HepG2 (cell line): ENCODE measurements around the gene ZNF77. TPM values are rescaled to one million over a fixed set of nuclear protein-coding genes. Genes with fewer than 3 reads are reported as not detected.

Source experiments
- ATAC-seq: fragments of 200-7000 bp; cut with Tn5 transposase; 3 replicates; pipeline ENCODE4 v1.9.1; 2020; ENCODE audit warnings: mild to moderate bottlenecking, moderate library complexity
- BruUV-seq: library from RNA; stranded (reverse); fragments of 400-500 nt; replicated peaks from 2 replicates; lab custom pipeline; 2021; lab: Mats Ljungman, UMichigan
- CTCF ChIA-PET: fragments of 300-600 bp; formaldehyde crosslinking; extraction: SDS; loops from one replicate; lab custom pipeline; 2021; ENCODE audit warnings: low total read pairs, inconsistent platforms, low intra/inter-chr PET ratio; lab: Yijun Ruan, JAX
- POLR2A ChIA-PET: fragments of 350-600 bp; sonication (Branson Sonifier 250); formaldehyde crosslinking; loops from one replicate; lab custom pipeline; 2020; ENCODE audit warnings: antibody characterized with exemption, inconsistent platforms; lab: Yijun Ruan, JAX
- DNase-seq: peaks from one replicate; pipeline ENCODE4 v3.0.0-alpha.2; 2015; ENCODE audit warnings: low spot score
- FAIRE-seq: peaks from 3 replicates; lab custom pipeline; 2011; peaks lifted over from hg19 to GRCh38; lab: Jason Lieb, UNC
- H2AFZ ChIP-seq: one replicate; pipeline ENCODE4 v1.6.1; 2011; ENCODE audit warnings: low read length, inconsistent platforms
- H3K27ac ChIP-seq: fragments of 300-600 bp; 3 replicates; pipeline ENCODE4 v1.8.0; 2011; ENCODE audit warnings: mixed run types, mild to moderate bottlenecking, mixed read lengths, low read length, inconsistent platforms; ENCODE audit not compliant: insufficient read depth; ENCODE audit errors: extremely low read length
- H3K27me3 ChIP-seq, 2 experiments: fragments of 200-600 bp in 1 of 2; 2 replicates in 1 of 2; 3 replicates in 1 of 2; pipeline versions ENCODE4 v1.6.0 to v1.8.0; 2011; ENCODE audit warnings: low read length in 2 of 2, mild to moderate bottlenecking in 2 of 2, moderate library complexity in 2 of 2, inconsistent platforms in 1 of 2; ENCODE audit not compliant: insufficient read depth in 2 of 2, control insufficient read depth in 1 of 2
- H3K36me3 ChIP-seq, 2 experiments: fragments of 200-600 bp in 1 of 2; replicated peaks in 1 of 2; 2 replicates in 1 of 2; 3 replicates in 1 of 2; pipeline versions ENCODE4 v1.5.1 to v1.8.0; 2011; ENCODE audit warnings: low read length in 2 of 2, inconsistent platforms in 1 of 2; ENCODE audit not compliant: insufficient read depth in 2 of 2, control insufficient read depth in 1 of 2
- H3K4me1 ChIP-seq: 2 replicates; pipeline ENCODE4 v1.5.1; 2012; ENCODE audit warnings: low read length, inconsistent platforms; ENCODE audit not compliant: insufficient read depth
- H3K4me2 ChIP-seq: 2 replicates; pipeline ENCODE4 v1.6.0; 2011; ENCODE audit warnings: low read depth, low read length, inconsistent platforms
- H3K4me3 ChIP-seq, 3 experiments: fragments of 200-600 bp in 1 of 3; sonication (generic), shearing (Covaris generic) in 1 of 3; replicated peaks in 1 of 3; 2 replicates each; pipeline ENCODE4 v1.5.1; 2011 to 2016; ENCODE audit warnings: low read length in 3 of 3, inconsistent platforms in 2 of 3, low read depth in 2 of 3, mild to moderate bottlenecking in 2 of 3, control low read depth in 1 of 3, mixed read lengths in 1 of 3; ENCODE audit not compliant: insufficient read depth in 1 of 3
- H3K79me2 ChIP-seq: one replicate; pipeline ENCODE4 v1.6.1; 2011; ENCODE audit warnings: low read length, inconsistent platforms; ENCODE audit not compliant: insufficient read depth
- H3K9ac ChIP-seq: 2 replicates; pipeline ENCODE4 v1.6.0; 2011; ENCODE audit warnings: mild to moderate bottlenecking, low read depth, low read length, inconsistent platforms; ENCODE audit not compliant: insufficient read depth
- H3K9me3 ChIP-seq: 2 replicates; pipeline ENCODE4 v1.5.1; 2012; ENCODE audit warnings: mild to moderate bottlenecking, low read length
- H4K20me1 ChIP-seq: 2 replicates; pipeline ENCODE4 v1.6.0; 2011; ENCODE audit warnings: inconsistent platforms, mild to moderate bottlenecking, low read length, moderate library complexity; ENCODE audit not compliant: insufficient read depth
- DZIP1 ChIP-seq: sonication (generic); formaldehyde crosslinking; IDR thresholded peaks from 2 replicates; pipeline ENCODE4 v1.5.0; 2020; ENCODE audit warnings: mild to moderate bottlenecking, missing genetic modification reagents
- KAT2B ChIP-seq: fragments of 150-350 bp; IDR thresholded peaks from 2 replicates; pipeline ENCODE4 v1.6.1; 2014; ENCODE audit warnings: low read depth, low read length, borderline replicate concordance
- PPARG ChIP-seq: conservative IDR thresholded peaks from 2 replicates; pipeline ENCODE4 v1.6.1; 2016; ENCODE audit warnings: missing biosample characterization, missing genetic modification reagents
- RARG ChIP-seq: sonication (generic); formaldehyde crosslinking; IDR thresholded peaks from 2 replicates; pipeline ENCODE4 v1.4.0; 2020; ENCODE audit warnings: low read depth, mild to moderate bottlenecking, missing genetic modification reagents
- SALL2 ChIP-seq: sonication (generic); formaldehyde crosslinking; IDR thresholded peaks from 2 replicates; pipeline ENCODE4 v1.8.1; 2023; ENCODE audit warnings: mild to moderate bottlenecking, missing genetic modification reagents, inconsistent platforms
- TBX2 ChIP-seq: sonication (generic); formaldehyde crosslinking; IDR thresholded peaks from 2 replicates; pipeline ENCODE4 v1.5.0; 2020; ENCODE audit warnings: missing genetic modification reagents, mild to moderate bottlenecking, borderline replicate concordance
- ZBED4 ChIP-seq: sonication (generic); formaldehyde crosslinking; IDR thresholded peaks from 2 replicates; pipeline ENCODE4 v1.4.0; 2020; ENCODE audit warnings: missing genetic modification reagents, borderline replicate concordance
- ZNF879 ChIP-seq: sonication (generic); formaldehyde crosslinking; IDR thresholded peaks from 2 replicates; pipeline ENCODE4 v1.8.1; 2023; ENCODE audit warnings: missing genetic modification reagents
- WGBS: methylation state at CpG from one replicate; pipeline ENCODE4 v1.1.6; 2017; ENCODE audit warnings: low lambda C conversion rate; 5-methylcytosine and 5-hydroxymethylcytosine counted together
- in situ Hi-C: cut with HindIII; loops from 2 replicates; pipeline ENCODE4 v1.10.0; 2017; ENCODE audit warnings: low pct_unique_long_range_greater_than_20kb; ENCODE audit not compliant: extremely low pct_ligation_motif_present
- intact Hi-C: fragments of 100-400 bp; cut with micrococcal nuclease; formaldehyde crosslinking; loops from one replicate; pipeline ENCODE4 v1.10.0; 2022; ENCODE audit not compliant: unreplicated experiment
- polyA plus RNA-seq, 8 experiments: library from polyadenylated mRNA; depleted of rRNA in 3 of 8; stranded (reverse) in 7 of 8; unstranded in 1 of 8; fragments of >200 nt; fragmentation: Illumina TruSeq in 4 of 8; extraction: Trizol in 4 of 8; gene quantifications; 2 replicates each; pipeline versions ENCODE4 v1.2.1 to v1.2.3, GENCODE V29; 2011 to 2016; ENCODE audit warnings: low read depth in 4 of 8, missing spikeins in 1 of 8, mixed read lengths in 1 of 8; ENCODE audit not compliant: insufficient read depth in 1 of 8
- total RNA-seq, 5 experiments: library from RNA; depleted of rRNA; stranded (reverse); fragments of >200 nt; fragmentation: Illumina TruSeq; extraction: Trizol; gene quantifications; 2 replicates each; pipeline ENCODE4 v1.2.3, GENCODE V29; 2016; ENCODE audit warnings: low read depth in 1 of 5

Gene ZNF77
- total and polyA plus RNA-seq, 2 of the 13 experiments (the other 11 are each of a cell fraction or from before 2014, with no cell fraction given): 7.1 to 11.5 TPM

- Histone ChIP-seq H3K27ac (no peak overlapping the region), H3K36me3 (no peaks in the 10 kb centered on the region), H3K4me3 (no peak overlapping the region), H3K27me3 (peaks cover 1 to 43% of the 10 kb centered on the region in 2 experiments; a peak in 4 of 5 replicates), H3K9ac (no peak overlapping the region), H4K20me1 (no peaks in the 10 kb centered on the region), H2AFZ (no peak overlapping the region), H3K4me2 (no peak overlapping the region), H3K4me1 (peaks cover 27% of the 10 kb centered on the region), H3K79me2 (no peaks in the 10 kb centered on the region), H3K9me3 (no peaks in the 10 kb centered on the region)
- BruUV-seq: no TSS peak
- no peak for DNase-seq
- intact Hi-C loops: no loop called here
- ChIA-PET CTCF (no interaction called here), POLR2A (no interaction called here)
- TF ChIP-seq TBX2: no peak
- no peak for TF ChIP-seq ZNF879 (CRISPR knock-in tag)
- TF ChIP-seq SALL2 (CRISPR knock-in tag): no peak
- TF ChIP-seq PPARG (CRISPR knock-in tag): no peak
- no peak for TF ChIP-seq KAT2B
- no peak for TF ChIP-seq DZIP1 (CRISPR knock-in tag)
- TF ChIP-seq ZBED4 (CRISPR knock-in tag): no peak
- no peak for TF ChIP-seq RARG
- no peak for ATAC-seq
- FAIRE-seq: no peak
- in situ Hi-C loops: no loop called here
- WGBS: 73% methylated on average over 3 of the region's 3 CpGs
Measured at GRCh38 chr19:2988568-2988967, 43.8 kb upstream of the ZNF77 start.
